IPS-NIHi7 (cell line): ENCODE data around the gene SLU7.
A peak's percentile ranks its signal among the peaks of the same experiment; 100 is the strongest.
"Not testable (repeated sequence)": the region's sequence is repeated elsewhere in the genome, so short reads cannot be mapped to it uniquely, and the experiment has no call there.

ENCODE experiments used
- DNase-seq: peaks from one replicate; pipeline ENCODE4 v3.0.0; 2012; ENCODE audit warnings: mixed read lengths; ENCODE audit errors: extremely low spot score

SLU7 gene

DNA sequence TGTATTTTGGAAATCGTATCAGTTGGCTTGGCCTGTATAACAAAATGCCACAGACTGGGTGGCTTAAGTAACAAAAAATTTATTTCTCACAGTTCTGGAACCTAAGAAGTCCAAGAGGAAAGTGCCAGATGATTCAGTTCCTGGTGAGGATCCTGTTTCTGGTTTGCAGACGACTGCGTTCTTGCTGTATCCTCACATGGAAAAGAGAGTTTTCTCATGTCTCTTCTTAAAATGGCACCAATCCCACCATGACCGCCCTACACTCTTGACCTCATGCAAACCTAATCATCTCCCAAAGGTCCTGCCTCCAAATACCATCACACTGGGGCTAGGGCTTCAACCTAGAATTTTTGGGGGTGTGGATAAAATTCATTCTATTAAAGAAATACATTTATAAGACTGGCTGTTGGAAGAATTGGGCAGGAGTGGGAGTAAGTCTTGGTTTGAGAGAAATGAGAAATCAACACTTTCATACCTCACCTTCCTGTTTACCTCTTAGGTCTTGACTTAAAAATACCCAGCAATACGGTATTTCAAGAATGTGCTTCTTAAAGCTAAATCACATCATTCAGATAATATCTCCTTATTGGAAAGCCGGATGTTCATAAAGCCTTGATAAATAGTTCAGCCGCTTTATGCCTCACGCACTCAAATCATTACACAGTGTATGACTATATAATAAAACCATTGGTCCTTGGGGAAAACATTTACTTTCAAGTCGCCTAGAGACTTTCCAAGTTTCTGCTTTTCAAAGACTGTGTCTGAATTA, 31.5 kb upstream of the SLU7 start:
- no peak for DNase-seq

DNA sequence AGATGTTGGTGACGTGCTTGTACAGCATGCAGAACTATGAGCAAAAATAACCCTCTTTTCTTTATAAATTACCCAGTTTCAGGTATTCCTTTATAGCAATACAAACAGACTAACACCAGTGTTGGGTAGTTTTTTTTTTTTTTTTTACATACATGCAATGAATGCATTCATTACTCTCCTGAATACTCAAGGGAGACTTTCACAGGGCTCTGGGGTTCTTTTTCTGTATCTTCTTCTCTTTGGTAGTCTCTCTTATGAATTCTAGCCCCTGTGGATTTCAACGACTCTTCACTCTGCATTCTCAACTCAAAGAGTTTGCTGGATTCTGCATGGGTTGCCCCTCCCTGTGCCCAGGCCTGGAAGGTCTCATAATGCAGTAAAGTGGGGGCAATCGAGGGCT, 30.6 kb upstream of the SLU7 start:
- no peak for DNase-seq

DNA sequence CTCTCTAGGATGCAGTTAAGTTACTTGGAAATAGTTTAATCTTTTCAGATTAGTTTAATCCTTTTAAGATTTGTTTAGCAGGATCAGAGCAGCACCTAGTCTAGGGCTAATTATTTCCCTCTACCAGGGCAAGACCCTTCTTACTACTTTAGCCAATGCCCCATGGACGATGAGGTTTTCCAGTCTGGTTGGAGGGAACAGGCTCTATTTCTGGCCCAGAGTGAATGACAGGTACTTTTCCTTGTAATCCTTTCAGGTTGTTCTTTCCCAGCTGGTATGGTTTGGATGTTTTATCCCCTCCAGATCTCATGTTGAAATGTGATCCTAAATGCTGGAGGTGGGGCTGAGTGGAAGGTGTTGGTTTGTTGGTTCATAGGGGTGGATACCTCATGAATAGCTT, 30.0 kb upstream of the SLU7 start:
- no peak for DNase-seq

DNA sequence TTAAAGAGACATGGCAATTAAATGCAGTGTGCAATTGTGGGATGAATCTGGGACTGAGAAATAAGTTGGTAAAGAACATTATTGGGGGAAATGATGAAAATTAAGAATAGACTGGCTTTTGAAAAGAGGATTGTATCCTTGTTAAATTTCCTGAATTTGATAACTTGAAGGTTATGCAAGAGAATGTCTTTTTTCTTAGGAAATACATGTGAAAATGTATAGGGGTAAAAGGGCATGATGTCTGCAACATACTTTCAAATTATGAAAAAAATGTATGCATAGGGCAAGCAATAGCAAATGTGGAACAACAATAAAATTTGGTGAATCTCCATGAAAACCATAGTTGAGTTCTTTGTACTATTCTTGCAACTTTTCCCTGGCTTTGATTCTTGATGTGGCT, 26.9 kb upstream of the SLU7 start:
- DNase-seq, result no peak

DNA sequence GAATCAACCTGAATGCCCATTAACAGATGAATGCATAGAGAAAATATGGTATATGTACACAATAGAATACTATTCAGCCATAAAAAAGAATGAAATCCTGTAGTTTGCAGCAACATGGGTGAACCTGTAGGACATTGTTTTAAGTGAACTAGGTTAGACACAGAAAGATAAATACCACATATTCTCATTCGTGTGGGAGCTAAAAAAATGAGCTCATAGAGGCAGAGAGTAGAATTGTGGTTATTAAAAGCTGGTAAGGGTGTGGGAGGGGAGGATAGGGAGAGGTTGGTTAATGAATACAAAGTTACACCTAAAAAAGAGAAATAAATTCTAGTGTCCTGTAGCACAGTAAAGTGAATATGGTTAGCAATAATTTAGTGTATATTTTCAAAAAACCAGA, 26.3 kb upstream of the SLU7 start:
- DNase-seq, result no peak

DNA sequence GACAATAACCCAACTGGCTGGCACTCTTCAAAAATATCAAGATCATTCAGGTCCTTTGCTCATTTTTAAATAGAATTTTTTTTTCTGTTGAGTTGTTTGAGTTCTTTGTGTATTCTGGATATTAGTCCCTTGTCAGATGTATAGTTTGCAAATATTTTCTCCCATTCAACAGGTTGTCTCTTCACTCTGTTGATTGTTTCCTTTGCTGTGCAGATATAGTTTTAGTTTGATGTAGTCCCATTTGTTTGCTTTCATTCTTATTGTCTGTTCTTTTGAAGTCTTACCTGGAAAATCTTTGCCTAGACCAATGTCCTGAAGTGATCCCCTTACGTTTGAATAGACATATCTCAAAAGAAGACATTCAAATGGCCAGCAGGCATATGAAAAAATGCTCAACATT, 25.5 kb upstream of the SLU7 start:
- no peak for DNase-seq

DNA sequence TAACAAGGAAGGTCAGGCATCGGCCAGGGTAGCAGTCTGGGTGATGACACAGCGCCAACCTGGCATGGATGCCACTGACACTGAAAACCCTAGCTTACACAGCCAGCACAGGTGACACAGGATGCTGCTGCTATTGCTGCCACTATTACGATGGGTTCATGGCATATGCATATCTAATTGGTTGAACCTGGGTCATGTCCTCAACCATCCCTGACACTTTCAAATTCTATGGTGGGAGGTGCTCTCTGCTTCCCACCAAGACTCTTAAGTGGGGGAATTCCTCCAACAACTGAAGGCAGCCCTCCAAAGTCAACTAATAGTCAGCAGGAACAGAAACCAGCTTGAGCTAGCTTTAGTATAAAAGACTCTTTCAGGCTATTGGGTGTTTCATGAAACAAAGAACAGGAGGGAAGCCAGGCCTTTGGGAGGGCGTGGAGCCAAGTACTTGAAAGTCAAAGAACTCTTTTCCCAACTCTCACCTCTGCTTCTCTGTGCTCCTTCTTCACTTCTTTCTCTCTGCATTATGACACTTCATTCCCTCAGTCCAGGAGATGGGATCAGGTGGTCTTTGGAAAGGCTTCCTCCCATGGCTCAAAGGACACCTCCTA, 24.0 kb upstream of the SLU7 start:
- DNase-seq, result no peak

DNA sequence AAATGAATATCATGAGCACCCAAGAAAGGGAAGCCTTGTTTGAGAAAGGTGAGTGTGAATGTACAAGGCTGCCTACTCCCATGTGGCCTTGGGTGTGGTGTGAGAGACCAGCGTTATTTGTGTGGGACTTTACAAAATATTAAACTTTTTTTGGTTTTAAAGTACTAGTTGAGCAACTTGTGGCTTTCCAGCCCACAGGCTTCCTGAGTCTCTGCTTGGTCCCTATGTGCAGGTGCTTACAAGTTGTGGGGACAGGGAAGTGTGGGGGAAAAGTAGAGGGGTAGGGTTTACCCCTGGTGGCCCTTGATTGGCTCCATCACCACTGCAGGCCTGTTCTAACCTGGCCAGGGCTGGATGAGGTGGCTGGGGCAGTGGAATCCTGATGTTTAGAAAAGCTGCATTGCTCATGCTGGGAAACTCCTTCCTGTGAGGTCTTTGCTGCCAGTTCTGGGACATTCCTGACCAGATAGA, 22.5 kb upstream of the SLU7 start:
- DNase-seq, result no peak

DNA sequence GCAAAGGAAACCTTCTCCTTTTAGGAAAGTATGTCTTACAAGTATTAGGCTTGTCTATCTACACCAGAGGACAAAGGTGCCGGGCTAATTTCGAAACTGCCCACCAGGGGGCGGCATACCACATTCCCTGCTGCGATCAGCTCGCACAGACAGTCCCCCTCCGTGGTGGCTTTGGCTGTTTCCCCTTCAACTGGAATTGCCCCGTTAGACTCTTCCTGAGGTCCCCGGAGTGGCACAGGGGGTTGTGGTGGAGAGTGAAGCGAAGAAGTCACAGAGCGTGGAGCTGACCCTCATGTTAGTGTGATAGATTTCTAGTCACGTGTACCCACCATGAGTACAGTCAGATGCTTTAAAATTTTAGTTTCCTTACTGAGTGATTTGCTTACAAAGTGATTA, 20.3 kb upstream of the SLU7 start:
- peak; percentile 91 for DNase-seq

DNA sequence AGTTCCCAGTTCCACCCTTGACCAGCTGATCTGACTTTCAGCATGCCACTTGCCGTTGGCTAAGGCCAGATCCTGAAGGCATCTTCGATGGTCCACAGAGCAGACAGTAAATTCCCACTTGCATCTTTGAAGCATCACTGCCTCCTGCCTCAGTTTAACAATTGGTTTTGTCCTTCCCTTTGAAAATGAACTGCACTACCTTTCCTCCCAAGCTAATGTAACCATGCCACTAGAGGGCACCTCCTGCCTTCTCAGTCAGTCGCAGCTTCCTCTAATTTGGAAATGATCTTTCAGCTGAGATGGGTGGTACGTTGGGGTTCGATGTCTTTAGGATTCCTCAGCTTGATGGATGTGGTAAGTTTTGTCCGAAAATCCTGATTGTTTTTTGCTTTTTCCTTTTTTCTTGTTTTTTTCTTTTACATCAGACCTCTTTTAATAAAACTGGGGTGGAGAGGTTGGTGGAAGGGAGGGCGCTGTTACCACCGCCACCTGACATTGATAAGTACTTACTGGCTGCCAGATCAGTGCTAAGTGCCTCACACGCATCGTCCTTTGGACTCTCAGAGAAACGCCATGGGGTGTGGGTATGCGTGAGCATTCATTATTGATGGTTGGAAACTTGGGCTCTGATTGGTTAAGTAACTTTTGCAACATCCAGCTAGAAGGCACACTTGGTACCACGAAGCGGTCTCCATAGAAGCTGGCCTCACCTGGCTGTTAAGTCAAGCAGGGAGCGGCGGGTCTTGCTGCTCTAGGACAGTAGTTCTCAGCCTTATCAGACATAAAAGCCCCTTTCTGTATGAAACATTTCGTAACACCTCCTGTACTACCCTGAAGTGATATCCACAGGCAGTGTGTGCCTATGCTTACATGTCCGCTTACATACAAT, 19.7 kb upstream of the SLU7 start:
- DNase-seq, result peak; percentile 77

DNA sequence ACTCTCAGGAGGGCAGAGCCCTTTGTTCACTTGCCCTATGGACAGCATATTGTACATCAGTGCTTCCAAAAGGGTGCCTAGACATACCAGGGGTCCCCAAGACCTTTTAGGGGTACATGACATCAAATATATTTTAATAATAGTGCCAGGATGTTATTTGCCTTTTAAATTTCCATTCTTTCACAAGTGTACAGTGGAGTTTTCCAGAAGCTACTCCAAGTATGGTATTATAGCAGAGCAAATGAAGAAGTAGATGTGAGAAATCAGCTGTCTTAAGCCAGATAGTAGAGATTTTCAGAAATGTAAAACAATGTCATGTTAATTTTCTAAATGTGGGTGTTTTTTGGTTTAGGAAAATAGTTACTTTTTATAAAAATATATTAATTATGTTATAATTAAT, 18.4 kb upstream of the SLU7 start:
- no peak for DNase-seq

DNA sequence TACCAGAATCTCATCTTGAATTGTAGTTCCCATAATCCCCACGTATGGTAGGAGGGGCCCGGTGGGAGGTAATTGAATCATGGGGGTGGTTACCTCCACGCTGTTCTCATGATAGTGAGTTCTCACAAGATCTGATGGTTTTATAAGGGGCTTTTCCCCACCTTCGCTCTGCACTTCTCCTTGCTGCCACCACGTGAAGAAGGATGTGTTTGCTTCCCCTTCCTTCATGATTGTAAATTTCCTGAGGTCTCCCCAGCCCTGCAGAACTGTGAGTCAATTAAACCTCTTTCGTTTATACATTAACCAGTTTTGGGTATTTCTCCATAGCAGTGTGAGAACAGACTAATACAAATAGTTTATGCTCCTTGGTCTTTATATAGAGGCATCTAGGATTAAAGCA, 17.8 kb upstream of the SLU7 start:
- DNase-seq, result not testable (repeated sequence)

DNA sequence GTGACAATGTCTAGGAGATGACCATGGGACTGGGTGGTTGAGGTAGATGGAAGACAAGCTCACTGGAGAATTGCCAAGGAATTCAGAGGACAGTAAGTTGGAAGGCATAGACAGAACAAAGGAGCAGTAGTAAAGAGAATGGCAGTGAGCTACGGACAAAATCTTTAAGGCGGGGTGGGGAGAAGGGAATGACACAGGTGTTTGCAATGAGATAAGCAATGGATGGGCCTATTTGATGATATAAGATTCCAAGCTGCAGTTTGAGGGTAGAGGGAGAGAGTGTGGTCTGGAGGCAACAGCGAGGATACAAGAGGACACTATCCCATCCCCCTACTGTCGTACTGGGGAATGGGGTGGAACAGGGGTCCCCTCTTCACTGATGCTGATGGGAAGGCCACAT, 17.1 kb upstream of the SLU7 start:
- DNase-seq, result no peak

DNA sequence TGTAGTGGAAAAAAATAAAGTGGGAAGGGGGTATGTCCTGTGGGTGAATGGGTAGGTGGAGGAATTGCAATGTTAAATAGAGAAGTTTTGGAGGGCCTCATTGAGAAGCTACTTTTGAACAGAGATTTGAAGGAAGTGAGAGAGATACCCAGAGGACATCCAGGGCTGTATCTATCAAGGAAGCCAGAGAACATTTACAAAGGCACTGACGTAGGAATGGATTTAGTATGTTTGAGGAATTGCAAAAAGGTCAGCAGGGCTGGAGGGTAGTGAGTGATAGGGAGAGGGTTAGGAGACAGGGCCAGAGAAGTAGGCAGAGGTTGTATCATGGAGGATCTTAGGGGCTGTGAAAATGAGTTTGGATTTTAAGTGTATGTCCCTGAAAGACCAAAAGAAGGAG, 16.7 kb upstream of the SLU7 start:
- no peak for DNase-seq

DNA sequence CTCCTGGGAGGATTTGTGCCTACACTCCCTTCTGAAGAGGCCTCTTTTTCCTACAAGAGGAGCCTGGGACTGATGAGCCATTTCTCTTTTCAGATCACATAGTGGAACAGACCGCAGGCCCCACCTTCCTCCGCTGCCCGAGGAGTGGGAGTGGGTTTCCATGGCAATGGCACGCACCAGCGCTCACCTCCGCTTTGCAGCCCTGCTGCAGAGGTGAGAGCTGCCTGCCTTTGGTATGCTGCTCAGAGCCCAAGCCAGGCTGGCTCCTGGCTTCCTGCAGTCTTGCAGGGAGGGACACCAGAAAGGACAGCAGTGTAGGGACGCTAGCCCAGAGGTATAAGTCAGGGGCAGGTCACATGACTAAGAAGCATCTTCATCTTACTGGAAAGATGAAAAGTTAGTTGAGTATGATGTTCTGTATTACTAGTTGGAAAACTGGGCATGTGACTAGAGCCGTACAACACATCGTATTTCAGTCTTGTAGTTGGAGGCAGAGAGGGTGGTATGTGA, 15.2 kb upstream of the SLU7 start:
- no peak for DNase-seq

DNA sequence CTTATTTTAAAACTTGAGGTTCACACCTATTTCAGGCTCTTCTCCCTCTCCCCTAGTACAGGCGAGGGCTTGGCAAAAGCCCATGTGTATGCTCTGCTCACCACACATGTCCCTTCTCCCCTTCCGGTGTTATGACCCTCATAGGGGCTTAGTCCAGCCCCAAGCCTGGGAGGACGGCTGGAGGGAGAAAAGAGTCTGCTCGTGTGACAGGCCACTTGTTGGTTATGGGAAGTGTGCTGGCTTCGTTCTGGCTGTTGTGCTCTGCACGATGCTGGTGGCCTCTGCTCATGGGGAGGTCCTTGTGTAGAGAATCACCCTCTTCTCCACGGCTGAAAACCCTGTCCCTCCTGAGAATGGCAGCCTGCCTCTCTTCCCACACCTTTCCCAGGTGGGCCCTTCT, 13.9 kb upstream of the SLU7 start:
- no peak for DNase-seq

DNA sequence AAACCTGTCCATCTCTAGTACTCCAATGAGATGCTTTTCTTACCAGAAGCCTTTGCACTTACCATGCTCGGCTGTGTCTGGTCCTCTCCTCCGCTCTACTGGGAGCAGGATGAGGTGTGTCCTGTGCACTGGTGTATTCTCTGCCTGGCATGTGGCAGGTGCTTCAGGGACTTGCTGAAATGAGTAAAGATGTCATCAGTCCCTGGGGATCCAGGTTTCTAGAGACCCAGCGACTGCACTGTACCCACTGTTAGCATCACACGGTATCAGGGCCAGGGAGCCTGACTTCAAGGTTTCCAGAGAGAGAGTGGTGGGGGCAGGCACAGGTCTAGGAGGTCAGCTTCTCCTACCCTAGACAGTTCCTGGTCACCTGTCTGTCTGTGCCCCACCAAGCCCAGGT, 13.3 kb upstream of the SLU7 start:
- no peak for DNase-seq

DNA sequence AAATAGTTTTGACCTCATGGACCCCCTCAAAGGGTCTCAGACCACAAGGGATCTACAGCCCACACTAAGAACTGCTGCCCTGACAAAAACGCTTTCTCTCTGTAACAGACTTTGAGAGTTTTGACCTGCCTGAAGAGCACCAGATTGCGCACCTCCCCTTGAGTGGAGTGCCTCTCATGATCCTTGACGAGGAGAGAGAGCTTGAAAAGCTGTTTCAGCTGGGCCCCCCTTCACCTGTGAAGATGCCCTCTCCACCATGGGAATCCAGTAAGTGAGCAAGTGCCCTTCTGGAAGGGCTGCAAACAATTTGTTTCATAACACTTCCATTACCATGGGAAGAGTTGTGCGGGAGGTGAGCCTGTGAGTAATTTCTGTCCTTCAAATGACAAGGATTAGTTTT, 8.7 kb upstream of the SLU7 start:
- DNase-seq, result no peak

DNA sequence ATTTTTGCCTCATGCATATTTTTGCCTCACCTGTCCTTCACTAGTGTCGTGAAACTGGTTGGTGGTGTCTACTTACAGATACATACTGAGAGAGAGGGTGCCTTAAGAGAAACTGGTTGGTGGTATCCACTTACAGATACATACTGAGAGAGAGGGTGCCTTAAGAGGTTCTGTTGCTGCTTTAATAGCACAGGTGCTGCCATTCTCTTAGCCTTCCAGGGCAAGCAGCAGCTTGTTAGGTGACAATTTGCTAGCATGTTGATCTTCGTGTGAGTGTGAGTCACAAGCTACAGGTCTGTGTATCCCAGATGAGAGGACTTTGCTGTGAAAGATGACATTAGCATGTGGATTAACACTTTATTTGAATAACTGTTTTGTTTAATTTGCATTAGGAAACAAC, 4.2 kb upstream of the SLU7 start:
- DNase-seq, result no peak

DNA sequence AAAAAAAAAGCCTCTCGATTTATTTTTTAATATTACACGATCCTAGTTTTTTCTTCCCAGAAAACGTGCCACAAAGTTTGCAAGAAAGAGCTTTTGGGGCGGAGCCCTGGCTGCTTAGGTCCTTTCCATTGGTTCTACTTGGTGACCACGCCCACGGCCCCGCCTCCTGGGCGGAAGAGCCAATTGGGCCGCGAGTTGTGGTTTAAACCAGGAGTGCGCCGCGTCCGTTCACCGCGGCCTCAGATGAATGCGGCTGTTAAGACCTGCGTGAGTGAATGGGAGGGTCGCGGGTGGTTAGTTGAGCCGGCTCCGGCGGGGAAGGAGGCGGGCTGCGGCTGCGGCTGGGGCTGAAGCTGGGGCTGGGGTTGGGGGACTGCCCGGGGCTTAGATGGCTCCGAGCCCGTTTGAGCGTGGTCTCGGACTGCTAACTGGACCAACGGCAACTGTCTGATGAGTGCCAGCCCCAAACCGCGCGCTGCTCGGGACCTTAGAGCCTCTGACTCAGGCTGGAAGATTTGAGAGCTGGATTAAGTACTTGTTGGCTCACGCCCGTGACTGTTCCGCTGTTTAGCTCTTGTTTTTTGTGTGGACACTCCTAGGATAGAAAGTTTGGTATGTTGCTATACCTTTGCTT, 2.9 kb upstream of the SLU7 start, which contains the start of gene PTTG1:
Gene PTTG1, plus strand, starts transcription at position 231 of the 634 bp plus-strand sequence. CDS start 458 bp downstream, outside the sequence.
- peak; percentile 91 for DNase-seq

DNA sequence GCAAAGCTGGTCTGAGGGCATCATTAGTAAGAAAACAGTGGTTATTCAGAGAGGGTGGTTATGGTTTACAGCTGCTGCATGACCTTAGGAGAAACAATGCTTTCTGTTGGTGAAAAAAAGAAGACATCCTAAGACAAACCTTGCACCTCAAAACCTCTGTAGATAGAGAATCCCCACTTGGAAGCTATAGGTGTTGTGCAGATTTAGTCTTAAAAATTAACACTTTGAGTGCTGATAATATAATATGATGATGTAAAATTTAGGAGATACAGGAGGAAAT, 1.4 kb upstream of the SLU7 start:
- DNase-seq, result no peak
